Neuronal stem cell (in vitro differentiated cells): Measurements from ENCODE around the gene STIP1.
A peak's percentile ranks its signal among the peaks of the same experiment; 100 is the strongest.

Source experiments
- DNase-seq: peaks from one replicate; pipeline ENCODE4 v3.0.0-alpha.2; 2013; ENCODE audit warnings: low spot score
- H2AFZ ChIP-seq: one replicate; pipeline ENCODE4 v1.6.1; 2013; ENCODE audit warnings: mild to moderate bottlenecking, low read length, inconsistent platforms
- H2AK5ac ChIP-seq: 2 replicates; pipeline ENCODE4 v1.6.1; 2013; ENCODE audit warnings: low read depth, mild to moderate bottlenecking, inconsistent platforms, low read length, moderate library complexity, mixed read lengths
- H2BK120ac ChIP-seq: 2 replicates; pipeline ENCODE4 v1.6.1; 2013; ENCODE audit warnings: low read depth, mild to moderate bottlenecking, inconsistent platforms, low read length, moderate library complexity, mixed read lengths
- H2BK12ac ChIP-seq: one replicate; pipeline ENCODE4 v1.6.1; 2013; ENCODE audit warnings: low read length, inconsistent platforms
- H2BK15ac ChIP-seq: 2 replicates; pipeline ENCODE4 v1.6.1; 2013; ENCODE audit warnings: mild to moderate bottlenecking, low read length, inconsistent platforms, mixed read lengths
- H2BK5ac ChIP-seq: one replicate; pipeline ENCODE4 v1.6.1; 2013; ENCODE audit warnings: inconsistent platforms, mild to moderate bottlenecking, low read length, moderate library complexity
- H3K14ac ChIP-seq: one replicate; pipeline ENCODE4 v1.6.1; 2013; ENCODE audit warnings: low read length, inconsistent platforms
- H3K18ac ChIP-seq: 2 replicates; pipeline ENCODE4 v1.6.1; 2013; ENCODE audit warnings: low read length, inconsistent platforms
- H3K23ac ChIP-seq: 2 replicates; pipeline ENCODE4 v1.6.1; 2013; ENCODE audit warnings: low read depth, mild to moderate bottlenecking, mixed read lengths, low read length, inconsistent platforms; ENCODE audit not compliant: poor library complexity
- H3K27ac ChIP-seq: replicated peaks from 3 replicates; pipeline ENCODE4 v1.5.1; 2013; ENCODE audit warnings: low read length, inconsistent platforms
- H3K27me3 ChIP-seq, 3 experiments: 2 replicates each; pipeline ENCODE4 v1.6.1; 2013; ENCODE audit warnings: low read length in 3 of 3, mild to moderate bottlenecking in 2 of 3, inconsistent platforms in 1 of 3, low read depth in 1 of 3, mixed read lengths in 1 of 3, moderate library complexity in 1 of 3; ENCODE audit not compliant: control insufficient read depth in 3 of 3, insufficient read depth in 3 of 3
- H3K36me3 ChIP-seq, 2 donors: replicated peaks in 1 of 2; 2 replicates each; pipeline ENCODE4 v1.6.1; 2013; ENCODE audit warnings: low read length in 2 of 2; ENCODE audit not compliant: control insufficient read depth in 2 of 2, insufficient read depth in 2 of 2
- H3K4ac ChIP-seq: 2 replicates; pipeline ENCODE4 v1.6.1; 2013; ENCODE audit warnings: inconsistent platforms, mild to moderate bottlenecking, low read length, moderate library complexity
- H3K4me1 ChIP-seq, 2 donors: 1 replicate in 1 of 2; 2 replicates in 1 of 2; pipeline ENCODE4 v1.6.1; 2013; ENCODE audit warnings: low read length in 2 of 2, low read depth in 1 of 2; ENCODE audit not compliant: control insufficient read depth in 2 of 2, insufficient read depth in 1 of 2
- H3K4me2 ChIP-seq: one replicate; pipeline ENCODE4 v1.6.1; 2013; ENCODE audit warnings: mild to moderate bottlenecking, low read length, inconsistent platforms; ENCODE audit not compliant: insufficient read depth, poor library complexity, severe bottlenecking
- H3K4me3 ChIP-seq, 2 donors: 2 replicates each; pipeline ENCODE4 v1.5.1; 2013; ENCODE audit warnings: low read length in 2 of 2, mild to moderate bottlenecking in 2 of 2, inconsistent platforms in 1 of 2, moderate library complexity in 1 of 2
- H3K79me1 ChIP-seq: one replicate; pipeline ENCODE4 v1.6.1; 2013; ENCODE audit warnings: low read depth, mild to moderate bottlenecking, inconsistent platforms, low read length, moderate library complexity
- H3K9ac ChIP-seq: one replicate; pipeline ENCODE4 v1.6.1; 2013; ENCODE audit warnings: mild to moderate bottlenecking, low read depth, low read length, inconsistent platforms; ENCODE audit not compliant: poor library complexity
- H3K9me3 ChIP-seq, 2 donors: replicated peaks in 1 of 2; 2 replicates each; pipeline versions ENCODE3 to v1.6.1; 2013; ENCODE audit warnings: low read length in 2 of 2, mild to moderate bottlenecking in 2 of 2, inconsistent platforms in 1 of 2, low read depth in 1 of 2, mixed read lengths in 1 of 2, moderate library complexity in 1 of 2; ENCODE audit not compliant: control insufficient read depth in 2 of 2, insufficient read depth in 1 of 2
- H4K8ac ChIP-seq: one replicate; pipeline ENCODE4 v1.6.1; 2013; ENCODE audit warnings: low read depth, mild to moderate bottlenecking, inconsistent platforms, low read length, moderate library complexity
- H4K91ac ChIP-seq: one replicate; pipeline ENCODE4 v1.6.1; 2013; ENCODE audit warnings: low read length, low read depth, mild to moderate bottlenecking, inconsistent platforms; ENCODE audit not compliant: poor library complexity
- WGBS, 2 donors: extraction: QIAGEN DNeasy Blood & Tissue Kit; methylation state at CpG; one replicate each; pipeline ENCODE4 v1.1.7; 2013; ENCODE audit warnings: missing lambda C conversion rate in 2 of 2, mixed read lengths in 1 of 2; ENCODE audit not compliant: insufficient read length in 2 of 2, insufficient replicate concordance in 1 of 2; ENCODE audit errors: extremely low coverage in 2 of 2; 5-methylcytosine and 5-hydroxymethylcytosine counted together

Gene STIP1

DNA sequence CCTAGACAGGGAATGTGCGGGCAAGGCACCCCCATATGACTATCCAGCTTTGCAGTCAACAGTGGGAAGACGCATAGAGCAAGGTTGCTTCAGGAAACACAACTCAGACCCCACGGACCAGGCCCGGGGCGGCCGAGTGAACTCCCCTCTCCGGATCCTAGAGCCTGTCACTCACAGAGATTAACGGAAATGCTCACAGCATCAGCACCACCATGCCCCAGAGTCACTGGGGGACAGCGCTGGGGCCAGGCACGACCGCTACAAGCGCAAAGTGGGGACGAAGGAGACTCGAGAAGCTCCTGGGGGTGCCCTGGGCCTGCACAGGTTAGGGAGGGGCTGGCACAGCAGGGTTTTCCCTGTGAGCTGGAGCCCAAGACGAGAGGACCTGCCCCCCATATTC, 35.9 kb upstream of the STIP1 start:
- Histone ChIP-seq H3K9me3 (no peaks in the 10 kb centered on the region), H3K27me3 (no peaks in the 10 kb centered on the region), H3K18ac (no peak overlapping the region), H3K27ac (no peak overlapping the region), H3K4me3 (no peak overlapping the region), H2AK5ac (no peak overlapping the region), H3K23ac (no peak overlapping the region), H2BK12ac (no peak overlapping the region), H3K4me2 (no peak overlapping the region), H3K36me3 (no peaks in the 10 kb centered on the region), H2BK120ac (no peak overlapping the region), H3K79me1 (no peaks in the 10 kb centered on the region), H4K91ac (no peak overlapping the region), H2AFZ (no peak overlapping the region), H3K9ac (no peak overlapping the region), H3K4me1 (peaks cover 9 to 22% of the 10 kb centered on the region in 2 donors), H3K4ac (no peak overlapping the region), H2BK15ac (no peak overlapping the region), H2BK5ac (peak overlapping the region; percentile 49), H3K14ac (no peak overlapping the region), H4K8ac (no peak overlapping the region)
- no CpG with 5 or more reads among the region's 15 CpGs for WGBS, 2 donors
- DNase-seq: no peak

DNA sequence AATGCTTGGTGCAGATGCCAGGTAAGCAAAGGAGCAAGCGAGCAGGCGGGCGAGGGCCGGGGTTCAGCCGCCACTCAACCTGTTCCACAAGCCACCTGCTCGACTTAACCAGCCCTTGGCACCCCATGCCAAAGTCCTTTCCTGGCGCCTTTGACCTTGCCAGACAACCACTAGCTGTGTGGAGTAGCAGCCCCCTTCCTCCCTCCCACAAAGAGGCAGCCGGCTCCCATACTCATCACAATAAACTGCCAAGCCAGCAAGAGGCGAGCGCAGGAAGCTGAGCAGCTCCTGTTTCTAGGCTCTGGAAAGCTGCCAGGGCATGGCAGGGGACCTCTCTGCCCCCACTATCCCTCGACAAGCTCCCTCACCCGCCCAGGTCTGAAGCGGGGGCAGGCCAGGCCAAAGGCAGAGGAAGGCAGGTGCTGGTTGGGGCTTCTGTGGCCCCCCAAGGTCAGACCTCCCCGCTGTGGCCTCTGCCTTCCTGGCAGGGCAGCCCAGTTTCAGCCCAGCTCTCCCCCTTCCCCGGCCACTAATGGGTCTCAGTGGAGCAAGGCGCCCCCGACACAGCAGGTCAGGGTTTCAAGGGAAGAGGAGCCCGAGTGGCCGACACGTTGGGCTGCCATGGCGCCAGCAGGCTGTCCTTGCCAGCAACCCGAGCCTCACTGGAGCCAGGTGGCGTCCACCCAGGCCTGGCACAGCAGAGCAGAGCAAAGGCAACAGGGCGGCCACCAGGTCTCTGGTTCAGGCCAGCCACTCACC, 35.3 kb upstream of the STIP1 start:
- Histone ChIP-seq H3K27ac (no peak overlapping the region), H3K23ac (no peak overlapping the region), H3K14ac (no peak overlapping the region), H3K4ac (no peak overlapping the region), H3K9ac (peak overlapping the region; percentile 70), H2BK120ac (no peak overlapping the region), H4K8ac (no peak overlapping the region), H2BK5ac (no peak overlapping the region), H2BK15ac (no peak overlapping the region), H2AFZ (no peak overlapping the region), H4K91ac (no peak overlapping the region), H2BK12ac (no peak overlapping the region), H2AK5ac (peak overlapping the region; percentile 61), H3K36me3 (no peaks in the 10 kb centered on the region), H3K79me1 (no peaks in the 10 kb centered on the region), H3K9me3 (no peaks in the 10 kb centered on the region), H3K4me1 (peaks cover 9 to 20% of the 10 kb centered on the region in 2 donors), H3K18ac (no peak overlapping the region), H3K4me3 (no peak overlapping the region), H3K4me2 (no peak overlapping the region), H3K27me3 (no peaks in the 10 kb centered on the region)
- no peak for DNase-seq
- WGBS, 2 donors: no CpG with 5 or more reads among the region's 24 CpGs

GRCh38 chr11:64151337-64151736, 34.6 kb upstream of the STIP1 start:
- DNase-seq: no peak
- no peak overlapping the region for H3K4ac ChIP-seq
- H3K18ac ChIP-seq: peak overlapping the region; percentile 35
- no peak overlapping the region for H4K91ac ChIP-seq
- no peak overlapping the region for H3K4me3 ChIP-seq
- no peaks in the 10 kb centered on the region for H3K27me3 ChIP-seq
- H3K9ac ChIP-seq: no peak overlapping the region
- no peaks in the 10 kb centered on the region for H3K79me1 ChIP-seq
- H3K14ac ChIP-seq: no peak overlapping the region
- no peak overlapping the region for H3K23ac ChIP-seq
- H4K8ac ChIP-seq: no peak overlapping the region
- H2BK5ac ChIP-seq: no peak overlapping the region
- H3K4me2 ChIP-seq: no peak overlapping the region
- H2BK12ac ChIP-seq: no peak overlapping the region
- H2AFZ ChIP-seq: no peak overlapping the region
- no peaks in the 10 kb centered on the region for H3K9me3 ChIP-seq
- H3K4me1 ChIP-seq: peaks cover 9 to 20% of the 10 kb centered on the region in 2 donors
- H3K27ac ChIP-seq: no peak overlapping the region
- no peak overlapping the region for H2BK120ac ChIP-seq
- H3K36me3 ChIP-seq: no peaks in the 10 kb centered on the region
- no CpG with 5 or more reads among the region's 8 CpGs for WGBS, 2 donors
- H2BK15ac ChIP-seq: no peak overlapping the region
- H2AK5ac ChIP-seq: peak overlapping the region; percentile 10

DNA sequence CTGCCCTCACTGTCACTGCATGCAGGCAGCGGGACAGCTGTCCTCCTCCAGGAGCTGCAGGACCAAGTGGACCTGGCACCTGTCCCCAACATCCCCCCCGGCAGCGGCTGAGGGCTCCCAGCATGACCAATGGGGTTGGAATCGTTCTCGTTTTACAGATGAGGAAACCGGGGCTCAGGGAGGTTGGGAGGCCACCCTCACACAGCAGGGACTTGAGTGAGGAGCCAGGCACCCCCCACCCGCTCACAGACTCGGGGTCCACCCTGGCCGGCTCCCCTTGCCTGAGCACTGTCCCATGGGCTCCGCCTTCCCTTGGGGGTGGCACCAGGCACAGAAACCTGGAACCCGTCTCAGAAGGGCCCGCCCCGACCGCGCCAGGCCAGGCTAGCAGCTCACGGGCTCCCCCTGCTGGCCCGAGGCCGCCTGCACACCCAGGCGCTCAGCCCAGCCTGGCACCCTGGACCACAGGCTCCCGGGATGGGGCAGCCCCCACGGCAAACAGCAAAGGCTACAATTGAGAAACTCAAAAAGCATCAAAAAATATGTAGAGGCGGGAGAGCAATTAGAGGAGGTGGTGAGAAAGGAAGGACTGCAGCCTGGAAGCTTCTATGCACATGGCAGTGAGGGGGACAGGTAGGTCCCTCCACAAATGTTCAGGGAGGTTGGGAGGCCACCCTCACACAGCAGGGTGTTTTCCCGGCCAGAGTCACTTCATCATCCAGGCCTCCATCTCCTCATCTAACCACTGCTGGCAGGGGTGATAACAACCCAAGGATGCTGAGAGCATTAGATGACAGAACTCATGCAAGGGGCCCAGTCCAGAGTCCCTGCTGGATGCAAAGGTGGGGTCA, 32.9 kb upstream of the STIP1 start:
- DNase-seq: peak; percentile 54
- H3K18ac ChIP-seq: peak overlapping the region; percentile 65
- H3K9me3 ChIP-seq: no peaks in the 10 kb centered on the region
- WGBS, 2 donors: no CpG with 5 or more reads among the region's 23 CpGs
- H4K8ac ChIP-seq: no peak overlapping the region
- H3K79me1 ChIP-seq: no peaks in the 10 kb centered on the region
- H3K4me3 ChIP-seq: peak overlapping the region in 1 of 2 donors; percentile 2
- peak overlapping the region; percentile 12 for H3K9ac ChIP-seq
- H2BK12ac ChIP-seq: no peak overlapping the region
- H3K14ac ChIP-seq: peak overlapping the region; percentile 14
- no peak overlapping the region for H3K4me2 ChIP-seq
- peak overlapping the region; percentile 39 for H2BK5ac ChIP-seq
- H3K36me3 ChIP-seq: no peaks in the 10 kb centered on the region
- no peak overlapping the region for H3K27ac ChIP-seq
- no peak overlapping the region for H3K4ac ChIP-seq
- H2AK5ac ChIP-seq: peak overlapping the region; percentile 94
- no peaks in the 10 kb centered on the region for H3K27me3 ChIP-seq
- peak overlapping the region; percentile 32 for H2AFZ ChIP-seq
- H2BK15ac ChIP-seq: peak overlapping the region; percentile 49
- H2BK120ac ChIP-seq: no peak overlapping the region
- H3K23ac ChIP-seq: peak overlapping the region; percentile 44
- peaks cover 5 to 19% of the 10 kb centered on the region in 2 donors for H3K4me1 ChIP-seq
- no peak overlapping the region for H4K91ac ChIP-seq
